B cell (primary cell): ENCODE data around the gene ADGRE2. TPM values are rescaled to one million over a fixed set of nuclear protein-coding genes. Genes with fewer than 3 reads are reported as not detected.
"Not testable (repeated sequence)": the region's sequence is repeated elsewhere in the genome, so short reads cannot be mapped to it uniquely, and the experiment has no call there.

ENCODE experiments used
- ATAC-seq: fragments of 200-7000 bp; cut with Tn5 transposase; one replicate; pipeline ENCODE4 v1.10.0; 2021; ENCODE audit warnings: low read depth, mild to moderate bottlenecking, moderate number of reproducible peaks, moderate library complexity
- CTCF ChIA-PET: fragments of 350-600 bp; sonication (Branson Sonifier 250); formaldehyde crosslinking; loops from one replicate; lab custom pipeline; 2021; ENCODE audit warnings: antibody characterized with exemption, inconsistent platforms; lab: Charles Lee
- POLR2A ChIA-PET: fragments of 350-600 bp; sonication (Branson Sonifier 250); formaldehyde crosslinking; loops from one replicate; lab custom pipeline; 2021; ENCODE audit warnings: antibody characterized with exemption; lab: Charles Lee
- DNase-seq: peaks from one replicate; pipeline ENCODE4 v3.0.0; 2013
- H2AFZ ChIP-seq: 2 replicates; pipeline ENCODE4 v1.6.1; 2012; ENCODE audit warnings: mild to moderate bottlenecking, low read depth, low read length; ENCODE audit not compliant: insufficient read depth, poor library complexity, severe bottlenecking
- H3K27ac ChIP-seq, 2 donors: 1 replicate in 1 of 2; 2 replicates in 1 of 2; pipeline ENCODE4 v1.5.1; 2012 to 2013; ENCODE audit warnings: low read length in 2 of 2, mild to moderate bottlenecking in 2 of 2, moderate library complexity in 1 of 2
- H3K27me3 ChIP-seq, 4 experiments: fragments of 200-600 bp in 1 of 4; sonication (generic) in 1 of 4; replicated peaks in 1 of 4; 1 replicate in 2 of 4; 2 replicates in 2 of 4; pipeline versions ENCODE4 v1.6.1 to v1.7.0; 2013 to 2016; ENCODE audit warnings: low read length in 3 of 4, mild to moderate bottlenecking in 2 of 4, mixed read lengths in 1 of 4, moderate library complexity in 1 of 4; ENCODE audit not compliant: insufficient read depth in 4 of 4, control insufficient read depth in 3 of 4; ENCODE audit errors: control extremely low read depth in 1 of 4
- H3K36me3 ChIP-seq, 2 experiments: replicated peaks in 1 of 2; 1 replicate in 1 of 2; 2 replicates in 1 of 2; pipeline versions ENCODE4 v1.6.1 to v1.7.1; 2013; ENCODE audit warnings: low read length in 1 of 2; ENCODE audit not compliant: insufficient read depth in 2 of 2, control insufficient read depth in 1 of 2; ENCODE audit errors: control extremely low read depth in 1 of 2, extremely low read depth in 1 of 2
- H3K4me1 ChIP-seq, 2 donors: fragments of 200-600 bp in 1 of 2; sonication (generic) in 1 of 2; 1 replicate in 1 of 2; 2 replicates in 1 of 2; pipeline versions ENCODE4 v1.5.1 to v1.6.1; 2013 to 2017; ENCODE audit warnings: low read length in 2 of 2; ENCODE audit not compliant: control insufficient read depth in 2 of 2, insufficient read depth in 2 of 2
- H3K4me2 ChIP-seq: replicated peaks from 2 replicates; pipeline ENCODE3; 2012; ENCODE audit warnings: mild to moderate bottlenecking, low read depth, low read length; ENCODE audit not compliant: poor library complexity, severe bottlenecking
- H3K4me3 ChIP-seq, 5 experiments: fragments of 200-600 bp in 1 of 5; sonication (generic) in 1 of 5; 1 replicate in 3 of 5; 2 replicates in 2 of 5; pipeline versions ENCODE4 v1.5.1 to v1.7.0; 2011 to 2016; ENCODE audit warnings: low read length in 4 of 5, mild to moderate bottlenecking in 4 of 5, low read depth in 2 of 5, control low read depth in 1 of 5, moderate library complexity in 1 of 5; ENCODE audit not compliant: insufficient read depth in 1 of 5; ENCODE audit errors: control extremely low read depth in 1 of 5, extremely low read depth in 1 of 5
- H3K79me2 ChIP-seq: fragments of 200-600 bp; sonication (generic); one replicate; pipeline ENCODE4 v1.6.0; 2016; ENCODE audit warnings: low read length; ENCODE audit not compliant: control insufficient read depth, insufficient read depth
- H3K9ac ChIP-seq: fragments of 200-600 bp; sonication (generic); 2 replicates; pipeline ENCODE4 v1.6.1; 2017; ENCODE audit warnings: mild to moderate bottlenecking, low read length, moderate library complexity
- H3K9me3 ChIP-seq, 3 donors: one replicate each; pipeline versions ENCODE4 v1.6.1 to v1.7.1; 2013; ENCODE audit warnings: low read length in 2 of 3; ENCODE audit not compliant: control insufficient read depth in 2 of 3, insufficient read depth in 1 of 3; ENCODE audit errors: control extremely low read depth in 1 of 3
- H4K20me1 ChIP-seq: 2 replicates; pipeline ENCODE4 v1.6.0; 2012; ENCODE audit warnings: mild to moderate bottlenecking, low read length; ENCODE audit not compliant: insufficient read depth, control insufficient read depth, poor library complexity, severe bottlenecking
- H3K27ac Mint-ChIP-seq: one replicate; pipeline ENCODE4 v1.8.0; 2021; ENCODE audit warnings: mixed read lengths
- H3K27me3 Mint-ChIP-seq: one replicate; pipeline ENCODE4 v1.8.0; 2021; ENCODE audit warnings: mixed read lengths
- H3K4me1 Mint-ChIP-seq: one replicate; pipeline ENCODE4 v1.8.0; 2021; ENCODE audit warnings: mixed read lengths
- H3K4me3 Mint-ChIP-seq: one replicate; pipeline ENCODE4 v1.8.0; 2021; ENCODE audit warnings: mixed read lengths
- H3K9me3 Mint-ChIP-seq: one replicate; pipeline ENCODE4 v1.8.0; 2022; ENCODE audit warnings: mixed read lengths; ENCODE audit not compliant: insufficient read depth
- EZH2 ChIP-seq: IDR thresholded peaks from 2 replicates; pipeline ENCODE4 v1.6.1; 2012; ENCODE audit warnings: borderline replicate concordance, low read depth, mild to moderate bottlenecking, moderate library complexity, low read length; ENCODE audit not compliant: insufficient read depth, poor library complexity, severe bottlenecking
- WGBS: methylation state at CpG from one replicate; pipeline ENCODE4 v1.1.5; 2013; ENCODE audit warnings: missing lambda C conversion rate; ENCODE audit not compliant: insufficient coverage; 5-methylcytosine and 5-hydroxymethylcytosine counted together
- intact Hi-C: fragments of 100-400 bp; cut with micrococcal nuclease; formaldehyde crosslinking; loops from one replicate; pipeline ENCODE4 v1.10.0; 2022
- polyA plus RNA-seq: library from polyadenylated mRNA; depleted of rRNA; stranded (reverse); fragments of >200 nt; gene quantifications from 2 replicates; pipeline ENCODE4 v1.2.3, GENCODE V29; 2012
- total RNA-seq, 2 donors: library from RNA; stranded (reverse); fragments of 120-200 nt in 1 of 2; gene quantifications; 1 replicate in 1 of 2; 2 replicates in 1 of 2; pipeline versions ENCODE4 v1.2.3 to v1.2.4, GENCODE V29; 2013 to 2022
- TF ChIP-seq, protein P1 (sequence below): fragments of 200-600 bp; IDR thresholded peaks from one replicate; pipeline ENCODE4 v1.8.0; 2022; ENCODE audit warnings: antibody characterized with exemption, mild to moderate bottlenecking

ADGRE2 gene
- total and polyA plus RNA-seq, 2 donors (not counting 1 experiment from before 2014, with no cell fraction given) = 0.52 to 0.89 TPM

DNA sequence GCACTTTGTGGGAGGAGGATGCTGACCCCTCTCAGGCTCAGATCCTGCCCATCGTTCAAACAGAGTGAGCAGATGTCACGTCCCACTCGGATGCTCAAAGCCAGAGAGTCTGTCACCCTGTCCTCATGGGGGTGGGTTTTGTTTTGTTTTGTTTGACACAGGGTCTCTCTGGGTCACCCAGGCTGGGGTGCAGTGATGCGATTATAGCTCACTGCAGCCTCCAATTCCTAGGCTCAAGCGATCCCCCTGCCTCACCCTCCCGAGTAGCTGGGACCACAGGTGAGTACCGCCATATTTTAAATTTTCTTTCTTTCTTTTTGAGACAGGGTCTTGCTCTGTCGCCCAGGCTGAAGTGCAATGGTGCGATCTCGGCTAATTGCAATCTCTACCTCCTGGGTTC is 4.0 kb downstream of the ADGRE2 start:
- Histone ChIP-seq H3K4me2 (no peak overlapping the region), H3K9me3 (peaks cover 0 to 12% (median 0%) of the 10 kb centered on the region in 3 donors), H3K27me3 (peaks cover 0 to 20% (median 4%) of the 10 kb centered on the region in 4 experiments), H2AFZ (no peak overlapping the region), H3K4me3 (no peak overlapping the region), H3K27ac (no peak overlapping the region), H3K4me1 (peaks cover 18 to 26% of the 10 kb centered on the region in 2 donors), H3K36me3 (no peaks in the 10 kb centered on the region), H3K79me2 (no peaks in the 10 kb centered on the region), H3K9ac (no peak overlapping the region), H4K20me1 (no peaks in the 10 kb centered on the region)
- ATAC-seq = no peak
- Mint-ChIP-seq H3K4me3 (no peak overlapping the region), H3K27ac (no peak overlapping the region), H3K27me3 (peaks cover 13% of the 10 kb centered on the region), H3K4me1 (peaks cover 24% of the 10 kb centered on the region), H3K9me3 (no peaks in the 10 kb centered on the region)
- intact Hi-C loops = no loop called here
- TF ChIP-seq, protein P1, sequence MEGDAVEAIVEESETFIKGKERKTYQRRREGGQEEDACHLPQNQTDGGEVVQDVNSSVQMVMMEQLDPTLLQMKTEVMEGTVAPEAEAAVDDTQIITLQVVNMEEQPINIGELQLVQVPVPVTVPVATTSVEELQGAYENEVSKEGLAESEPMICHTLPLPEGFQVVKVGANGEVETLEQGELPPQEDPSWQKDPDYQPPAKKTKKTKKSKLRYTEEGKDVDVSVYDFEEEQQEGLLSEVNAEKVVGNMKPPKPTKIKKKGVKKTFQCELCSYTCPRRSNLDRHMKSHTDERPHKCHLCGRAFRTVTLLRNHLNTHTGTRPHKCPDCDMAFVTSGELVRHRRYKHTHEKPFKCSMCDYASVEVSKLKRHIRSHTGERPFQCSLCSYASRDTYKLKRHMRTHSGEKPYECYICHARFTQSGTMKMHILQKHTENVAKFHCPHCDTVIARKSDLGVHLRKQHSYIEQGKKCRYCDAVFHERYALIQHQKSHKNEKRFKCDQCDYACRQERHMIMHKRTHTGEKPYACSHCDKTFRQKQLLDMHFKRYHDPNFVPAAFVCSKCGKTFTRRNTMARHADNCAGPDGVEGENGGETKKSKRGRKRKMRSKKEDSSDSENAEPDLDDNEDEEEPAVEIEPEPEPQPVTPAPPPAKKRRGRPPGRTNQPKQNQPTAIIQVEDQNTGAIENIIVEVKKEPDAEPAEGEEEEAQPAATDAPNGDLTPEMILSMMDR = no peak
- TF ChIP-seq EZH2 = no peak
- WGBS = 71% methylated on average over 7 of the region's 10 CpGs
- POLR2A ChIA-PET = no interaction called here
- CTCF ChIA-PET = interaction anchor here (2.1 kb wide), 1 partner anchor 12 kb away, joined by 5 read pairs; no protein-coding TSS in a partner anchor
- DNase-seq = no peak

DNA sequence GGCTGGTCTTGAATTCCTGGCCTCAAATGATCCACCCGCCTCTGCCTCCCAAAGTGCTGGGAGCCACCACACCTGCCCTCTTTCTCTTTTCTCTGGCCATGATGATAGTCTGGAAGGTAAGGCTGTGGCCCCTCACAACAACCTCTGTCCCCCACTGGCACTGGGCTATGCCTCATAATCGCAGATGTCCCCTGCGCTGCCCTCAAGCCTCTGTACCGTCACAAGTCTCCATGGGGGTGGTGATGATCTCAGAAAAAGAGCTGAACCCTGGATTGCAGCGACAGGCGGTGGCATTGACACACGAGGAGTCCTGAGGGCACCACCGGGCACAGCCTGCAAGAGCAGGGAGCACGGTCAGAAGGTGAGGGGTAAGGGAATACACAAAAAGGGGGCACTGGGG is 4.6 kb downstream of the ADGRE2 start:
- CTCF ChIA-PET = interaction anchor here (2.1 kb wide), 1 partner anchor 12 kb away, joined by 5 read pairs; no protein-coding TSS in a partner anchor
- H4K20me1 ChIP-seq, H3K4me3 ChIP-seq, DNase-seq, H2AFZ ChIP-seq, intact Hi-C loops, H3K27ac ChIP-seq, H3K27ac Mint-ChIP-seq, H3K9me3 Mint-ChIP-seq, ATAC-seq, H3K79me2 ChIP-seq, H3K4me3 Mint-ChIP-seq, H3K9ac ChIP-seq, H3K36me3 ChIP-seq, H3K4me2 ChIP-seq, POLR2A ChIA-PET, H3K27me3 Mint-ChIP-seq: not testable (repeated sequence)
- Histone ChIP-seq H3K4me1 (peaks cover 18 to 26% of the 10 kb centered on the region in 2 donors), H3K9me3 (peaks cover 0 to 12% (median 0%) of the 10 kb centered on the region in 3 donors), H3K27me3 (peaks cover 0 to 20% (median 4%) of the 10 kb centered on the region in 4 experiments)
- peaks cover 24% of the 10 kb centered on the region for H3K4me1 Mint-ChIP-seq
- no CpG with 5 or more reads among the region's 9 CpGs for WGBS
